HG03025 (cell line): ENCODE measurements around the gene ALCAM.

Experiments used
- ATAC-seq: cut with Tn5 transposase; IDR thresholded peaks from one replicate; pipeline ENCODE4 v1.9.1; 2021; ENCODE audit warnings: mild to moderate bottlenecking, moderate library complexity; ENCODE audit not compliant: unreplicated experiment, low FRiP score

Gene ALCAM

DNA sequence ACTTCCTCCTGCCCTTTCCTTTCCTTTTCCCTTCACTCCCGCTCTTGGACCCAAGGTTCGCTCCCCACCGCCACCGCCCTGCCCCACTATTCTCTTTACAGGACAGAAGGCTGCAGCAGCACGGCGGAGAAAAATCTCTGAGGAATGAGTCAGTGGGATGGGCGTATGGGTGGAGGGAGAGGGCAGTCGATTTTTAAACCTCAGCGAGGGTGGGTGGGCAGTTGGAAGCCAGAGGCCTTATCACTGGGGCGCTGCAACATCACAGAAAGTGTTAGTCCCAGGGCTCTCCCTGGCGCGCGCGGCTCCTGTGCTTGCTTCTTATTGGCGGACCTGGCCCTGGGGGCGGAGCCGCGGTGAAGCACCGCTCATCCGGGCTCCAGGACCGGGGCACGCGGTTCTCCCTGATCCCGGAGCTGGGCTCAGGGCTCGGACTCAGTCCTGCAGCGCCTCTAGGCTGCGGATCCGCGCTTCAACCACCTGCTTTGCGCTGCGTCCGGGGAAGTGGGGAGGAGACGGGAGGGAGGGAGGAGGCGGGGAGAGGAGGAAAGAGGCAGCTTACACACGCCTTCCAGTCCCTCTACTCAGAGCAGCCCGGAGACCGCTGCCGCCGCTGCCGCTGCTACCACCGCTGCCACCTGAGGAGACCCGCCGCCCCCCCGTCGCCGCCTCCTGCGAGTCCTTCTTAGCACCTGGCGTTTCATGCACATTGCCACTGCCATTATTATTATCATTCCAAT, at the start of gene ALCAM:
ALCAM (plus strand) TSS at position 584 of the 737 bp plus-strand sequence.
- ATAC-seq: peak; percentile 52

- no peak for ATAC-seq
Observed at GRCh38 chr3:105317841-105318240, 48.9 kb upstream of the ALCAM start.

DNA sequence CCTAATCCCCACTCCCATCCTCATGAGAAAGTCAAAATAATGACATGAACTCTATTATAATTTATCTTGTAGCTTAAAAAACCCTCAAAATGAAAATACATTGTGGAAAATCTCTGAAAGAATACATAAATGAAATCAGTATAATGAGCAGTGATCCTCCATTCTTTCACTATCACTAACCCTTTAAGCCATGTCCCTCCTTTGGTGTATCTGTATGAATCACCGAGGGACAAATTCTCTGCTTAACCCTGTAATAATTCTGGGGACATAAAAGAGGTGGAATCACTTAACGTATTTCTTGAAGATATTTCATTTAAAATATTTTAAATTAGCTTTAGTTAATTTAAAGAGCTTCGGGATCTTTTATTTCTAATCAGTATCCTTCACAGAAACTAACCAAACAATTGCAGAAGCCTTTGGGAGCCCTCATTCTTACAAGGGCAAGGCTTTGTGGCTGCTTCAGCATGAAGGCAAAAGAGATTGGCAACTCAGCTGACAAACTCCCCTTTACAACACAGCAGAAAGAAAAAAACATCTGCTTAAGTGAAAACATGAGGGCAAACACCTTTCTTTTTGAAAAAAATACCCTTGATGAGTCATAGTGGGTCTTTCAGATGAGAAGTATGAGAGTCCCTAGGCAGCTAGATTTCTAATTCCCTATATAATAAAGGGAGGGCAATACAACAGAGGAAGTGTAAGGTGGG, 44.0 kb upstream of the ALCAM start:
- peak; percentile 96 for ATAC-seq

- ATAC-seq: no peak
Observed at GRCh38 chr3:105323274-105323599, 43.5 kb upstream of the ALCAM start.

DNA sequence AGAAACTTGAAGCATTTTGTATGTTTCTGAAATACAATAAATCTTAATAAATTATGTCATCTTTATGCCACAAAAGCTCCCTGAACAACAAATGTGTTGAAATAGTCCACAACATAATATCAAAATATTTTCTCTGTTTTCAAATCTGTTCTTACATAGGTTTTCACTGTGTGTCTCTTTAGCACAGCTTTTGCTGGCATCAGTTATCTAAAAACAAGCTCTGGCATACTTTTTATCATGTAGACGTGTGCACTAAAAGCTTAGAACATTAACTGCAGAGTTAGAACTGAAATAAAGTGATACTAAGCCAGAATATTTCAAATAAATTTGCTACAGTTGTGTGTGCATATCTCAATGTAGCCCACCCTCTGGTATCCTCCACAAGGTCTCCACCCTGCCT, 41.8 kb upstream of the ALCAM start:
- no peak for ATAC-seq

DNA sequence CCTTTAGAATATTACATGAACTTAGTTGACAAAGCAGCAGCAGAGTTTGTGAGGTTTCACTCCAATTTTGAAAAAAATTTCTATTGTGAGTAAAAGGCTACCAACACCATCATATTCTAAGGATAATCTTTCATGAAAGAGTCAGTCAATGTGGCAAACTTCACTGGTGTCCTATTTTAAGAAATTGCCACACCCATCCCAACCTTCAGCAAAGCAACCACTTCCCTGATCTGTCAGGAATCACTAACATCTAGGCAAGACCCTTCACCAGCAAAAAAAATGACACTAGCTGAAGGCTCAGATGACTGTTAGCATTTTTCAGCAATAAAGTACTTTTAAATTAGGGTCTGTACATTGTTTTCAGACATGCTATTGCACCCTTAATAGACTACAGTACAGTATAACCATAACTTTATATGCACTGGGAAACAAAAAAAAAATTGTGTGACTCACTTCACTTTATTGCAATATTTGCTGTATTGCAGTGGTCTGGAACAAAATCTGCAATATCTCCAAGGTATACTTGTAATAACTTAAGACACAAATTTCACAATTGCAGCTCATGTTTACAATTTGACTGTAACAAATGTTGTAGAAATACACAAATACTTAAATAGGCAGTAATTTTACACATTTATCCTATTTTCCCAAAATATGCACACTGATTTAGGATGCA, 38.9 kb upstream of the ALCAM start:
- no peak for ATAC-seq

DNA sequence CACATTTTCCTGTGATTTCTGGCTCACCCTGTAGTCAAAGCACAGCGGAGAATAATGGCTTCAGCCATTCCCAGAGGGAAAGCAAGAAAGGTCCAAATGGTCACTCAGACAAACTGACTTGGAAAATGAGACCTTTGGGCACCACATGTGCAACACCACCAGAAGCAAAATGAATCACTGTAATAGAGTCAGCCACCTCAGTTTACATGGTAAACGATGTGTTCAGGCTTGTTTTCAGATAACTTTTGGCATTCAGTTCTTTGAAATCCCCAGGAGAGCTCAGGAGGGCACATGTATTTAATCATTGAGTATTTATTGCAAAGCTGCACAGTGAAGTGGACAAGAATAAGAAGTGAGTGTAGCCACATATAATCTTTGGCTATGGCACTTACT, 38.4 kb upstream of the ALCAM start:
- no peak for ATAC-seq

DNA sequence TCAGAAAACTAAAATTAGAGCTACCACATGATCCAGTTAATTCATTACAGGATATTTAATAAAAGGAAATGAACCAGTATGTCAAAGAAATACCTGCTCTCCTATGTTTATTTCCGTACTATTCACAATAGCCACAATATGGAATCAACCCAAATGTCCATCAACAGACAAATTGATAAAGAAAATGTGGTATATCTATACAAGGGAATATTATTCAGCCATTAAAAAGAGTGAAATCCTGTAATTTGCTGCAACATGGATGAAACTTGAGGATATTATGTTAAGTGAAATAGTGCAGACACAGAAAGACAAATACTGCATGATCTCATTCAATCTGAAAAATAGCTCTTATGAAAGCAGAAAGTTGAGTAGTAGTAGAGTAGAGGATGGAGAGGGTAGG, 33.7 kb upstream of the ALCAM start:
- ATAC-seq: no peak

DNA sequence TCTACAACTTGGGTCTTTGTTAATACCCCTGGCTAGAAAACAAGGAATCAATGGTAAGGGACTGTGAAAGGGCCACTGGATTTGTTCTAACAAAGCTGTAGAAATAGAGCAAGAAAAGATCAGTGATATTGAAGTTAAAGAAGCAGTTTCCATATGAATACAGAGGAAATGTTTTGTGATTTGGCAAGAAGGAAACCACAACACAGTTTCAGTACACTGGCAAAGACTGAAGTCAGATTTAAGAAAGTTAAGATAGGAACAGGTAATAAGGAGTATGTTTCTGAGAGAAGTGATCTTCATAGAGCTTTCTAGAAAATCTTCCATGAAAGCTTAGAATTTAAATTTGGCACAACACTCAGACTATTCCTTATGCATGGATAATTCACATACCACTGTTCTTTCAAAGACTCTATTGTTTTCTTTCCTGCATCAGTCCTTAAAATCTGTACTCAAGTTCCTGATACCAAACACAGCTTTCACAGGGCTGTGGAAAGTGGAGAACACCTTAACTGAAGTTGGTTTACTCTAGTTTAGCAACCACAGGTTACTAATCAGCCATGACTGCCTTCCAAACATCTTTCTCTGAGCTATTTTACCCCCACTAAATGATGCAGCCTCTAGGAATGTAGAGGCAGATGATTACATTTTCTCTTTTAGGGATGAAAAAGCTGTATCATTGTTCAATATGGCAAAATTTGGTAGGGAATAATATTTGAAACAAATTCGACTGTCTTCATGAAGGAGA, 32.4 kb upstream of the ALCAM start:
- ATAC-seq: peak; percentile 55

- no peak for ATAC-seq
Observed at GRCh38 chr3:105339946-105340345, 26.8 kb upstream of the ALCAM start.

GRCh38 chr3:105343991-105344390, 22.7 kb upstream of the ALCAM start:
- no peak for ATAC-seq

DNA sequence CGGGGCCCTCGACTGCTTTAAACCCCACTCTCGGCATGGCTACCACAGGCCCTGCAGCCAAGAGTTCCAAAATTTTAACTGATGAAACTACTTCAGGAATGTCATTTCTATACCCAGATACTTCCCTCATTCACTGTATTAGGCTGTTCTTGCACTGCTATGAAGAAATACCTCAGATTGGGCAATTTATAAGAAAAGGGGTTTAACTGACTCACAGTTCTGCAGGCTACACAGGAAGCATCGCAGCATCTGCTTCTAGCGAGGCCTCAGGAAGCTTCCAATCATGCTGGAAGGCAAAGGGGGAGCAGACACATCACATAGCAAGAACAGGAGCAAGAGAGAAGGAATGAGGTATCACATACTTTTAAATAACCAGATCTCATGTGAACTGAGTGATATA, 21.6 kb upstream of the ALCAM start:
- ATAC-seq: no peak

- ATAC-seq: no peak
Observed at GRCh38 chr3:105347625-105348302, 18.9 kb upstream of the ALCAM start.

- no peak for ATAC-seq
Observed at GRCh38 chr3:105348307-105348706, 18.4 kb upstream of the ALCAM start.

DNA sequence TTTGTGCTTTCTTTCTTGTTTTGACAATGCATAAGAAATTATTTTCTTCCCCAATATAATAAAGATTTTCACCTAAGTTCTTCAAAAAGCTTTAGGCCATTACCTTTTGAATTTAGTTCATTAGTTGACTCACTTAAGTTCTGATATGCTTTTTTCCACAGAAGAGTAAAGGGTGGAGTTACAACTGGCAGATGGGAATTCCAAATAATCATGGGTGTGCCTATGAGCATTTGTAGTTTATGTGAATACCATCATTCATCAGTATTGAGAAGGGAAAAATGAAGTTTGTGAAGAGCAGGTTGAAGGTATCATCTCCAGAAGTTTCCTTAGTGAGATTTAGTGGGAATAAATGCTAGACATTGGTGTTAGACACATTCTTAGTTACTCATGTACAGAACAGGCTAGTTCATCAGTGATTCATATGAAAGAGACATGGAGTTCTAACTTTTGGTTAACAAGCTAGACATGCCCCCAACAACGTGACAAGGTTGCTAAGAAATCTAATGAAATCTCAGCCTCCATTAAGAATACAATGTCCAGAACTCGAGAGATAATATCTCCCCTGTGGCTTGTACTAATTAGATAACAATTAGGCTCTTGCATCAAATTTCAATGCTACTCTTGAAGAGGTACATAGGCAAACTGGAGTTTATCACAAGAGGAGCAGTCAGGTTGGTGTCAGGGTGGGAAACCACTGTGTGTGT, 16.9 kb upstream of the ALCAM start:
- ATAC-seq: no peak

DNA sequence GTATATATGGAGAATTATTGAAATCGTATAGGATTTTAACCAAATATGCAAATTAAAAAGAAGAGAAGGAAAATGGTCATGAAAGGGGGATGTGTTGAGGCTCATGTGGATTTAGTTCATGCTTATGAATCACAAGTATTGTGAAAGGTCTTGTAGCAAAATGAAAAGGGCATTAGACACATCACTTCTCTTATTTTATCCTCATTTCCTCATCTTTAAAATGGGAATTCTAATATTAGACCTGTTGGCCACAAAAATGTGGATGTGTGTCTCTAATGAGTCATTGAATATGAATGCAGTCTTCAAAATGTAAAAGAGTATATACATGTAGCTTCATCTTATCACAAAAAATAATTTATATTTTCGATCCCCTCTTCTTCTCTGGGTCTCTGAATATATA, 14.9 kb upstream of the ALCAM start:
- no peak for ATAC-seq

DNA sequence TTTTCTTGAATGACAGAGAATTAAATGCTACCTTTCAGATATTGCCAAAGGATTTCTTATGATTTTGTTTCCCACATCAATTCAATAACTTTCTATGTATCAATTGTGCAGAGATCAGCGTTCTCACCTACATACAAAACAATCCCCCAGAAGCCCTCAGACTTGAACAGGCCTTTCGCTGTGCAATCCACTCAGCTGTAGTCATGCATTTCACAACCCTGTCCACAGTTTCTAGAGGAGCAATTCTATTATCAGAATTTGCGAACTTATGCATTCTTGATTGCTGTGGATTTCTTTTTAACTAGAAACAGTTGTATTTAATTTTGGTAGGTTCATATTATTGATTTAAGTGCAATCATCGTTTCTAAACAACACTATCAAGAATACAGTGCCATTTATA, 13.7 kb upstream of the ALCAM start:
- no peak for ATAC-seq

DNA sequence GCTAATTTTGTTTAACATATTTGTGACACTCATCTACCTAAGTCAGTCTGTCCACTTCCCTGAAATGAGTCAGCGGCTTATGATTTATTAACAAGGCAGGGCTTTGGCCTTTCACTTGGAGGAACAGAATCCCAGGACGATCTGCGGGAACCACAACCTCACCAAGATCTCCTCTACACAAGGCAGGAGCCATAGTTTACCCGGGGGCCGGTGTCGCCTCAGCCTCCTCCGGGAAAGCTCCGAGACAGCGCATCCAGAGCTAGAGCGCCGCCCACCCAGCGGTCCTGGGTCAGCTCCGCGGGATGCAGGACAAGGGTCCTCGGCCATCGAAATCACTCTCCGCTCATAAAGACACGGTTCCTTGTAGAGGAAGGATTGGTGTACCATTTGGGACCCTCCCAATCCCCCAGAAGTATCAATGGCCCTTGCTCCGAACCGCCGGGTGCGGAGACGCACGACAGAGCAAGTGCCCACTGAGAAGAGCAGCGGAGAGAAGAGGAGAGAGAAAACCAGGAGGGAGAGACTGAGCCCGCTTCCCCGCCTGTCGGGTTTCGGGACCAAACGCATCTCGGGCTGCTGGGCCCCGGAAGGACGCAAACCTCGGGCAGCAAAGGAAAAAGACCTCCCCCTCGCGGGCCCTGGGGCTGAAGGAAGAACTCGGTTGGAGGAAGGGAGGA, 13.1 kb upstream of the ALCAM start:
- no peak for ATAC-seq

DNA sequence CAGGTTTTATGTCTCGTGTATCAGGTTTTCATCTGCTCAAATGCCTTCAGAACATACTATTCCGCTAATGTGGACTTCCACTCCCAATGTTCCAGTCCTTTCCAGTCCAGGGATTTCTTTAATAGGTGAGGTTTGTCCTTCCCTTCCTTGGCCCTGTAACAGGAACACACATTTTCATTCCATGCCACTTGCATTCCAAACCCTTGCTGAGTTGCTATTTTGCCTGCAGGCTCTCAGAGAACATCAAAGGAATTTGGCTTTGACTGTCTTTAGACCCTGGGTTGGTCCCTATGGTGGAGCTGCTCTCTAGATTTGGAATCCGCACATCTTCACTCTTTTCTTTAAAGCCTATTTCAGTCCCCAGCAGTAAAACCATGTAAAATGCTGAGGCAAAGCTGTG, 12.3 kb upstream of the ALCAM start:
- no peak for ATAC-seq
